A673 (cell line): ENCODE results near the gene KCNK15. TPM values are rescaled to one million over a fixed set of nuclear protein-coding genes. Genes with fewer than 3 reads are reported as not detected.

Experiments used
- BruUV-seq: library from RNA; stranded (reverse); fragments of 400-500 nt; replicated peaks from 2 replicates; lab custom pipeline; 2021; lab: Mats Ljungman, UMichigan
- CTCF ChIA-PET: fragments of 300-600 bp; sonication (Branson Sonifier 250); formaldehyde crosslinking; loops from one replicate; lab custom pipeline; 2022; ENCODE audit warnings: antibody characterized with exemption; lab: Charles Lee
- POLR2A ChIA-PET: fragments of 300-600 bp; sonication (Branson Sonifier 250); formaldehyde crosslinking; loops from one replicate; lab custom pipeline; 2022; ENCODE audit warnings: antibody characterized with exemption; ENCODE audit not compliant: low non-redundant PET; lab: Charles Lee
- DNase-seq: peaks from one replicate; pipeline ENCODE4 v3.0.0-alpha.2; 2015; ENCODE audit warnings: low spot score
- H3K27ac ChIP-seq: fragments of 200-600 bp; sonication (generic); 2 replicates; pipeline ENCODE4 v1.5.1; 2016; ENCODE audit warnings: mixed run types, low read depth, mild to moderate bottlenecking, mixed read lengths, antibody characterized with exemption, low read length; ENCODE audit not compliant: poor library complexity, severe bottlenecking
- H3K27me3 ChIP-seq: fragments of 200-600 bp; sonication (generic); replicated peaks from 2 replicates; pipeline ENCODE4 v1.6.1; 2017; ENCODE audit warnings: mixed run types, low read depth, mild to moderate bottlenecking, mixed read lengths, antibody characterized with exemption, low read length; ENCODE audit not compliant: insufficient read depth, poor library complexity
- H3K36me3 ChIP-seq: fragments of 200-600 bp; sonication (generic); 2 replicates; pipeline ENCODE4 v1.6.1; 2016; ENCODE audit warnings: mixed run types, mild to moderate bottlenecking, mixed read lengths, antibody characterized with exemption, low read length; ENCODE audit not compliant: insufficient read depth, poor library complexity, severe bottlenecking
- H3K4me1 ChIP-seq: fragments of 200-600 bp; sonication (generic); 2 replicates; pipeline ENCODE4 v1.6.1; 2017; ENCODE audit warnings: mixed run types, mild to moderate bottlenecking, mixed read lengths, antibody characterized with exemption, low read length; ENCODE audit not compliant: insufficient read depth, poor library complexity, severe bottlenecking
- H3K4me3 ChIP-seq: fragments of 200-600 bp; sonication (generic); 2 replicates; pipeline ENCODE4 v1.5.1; 2016; ENCODE audit warnings: low read depth, mixed run types, mild to moderate bottlenecking, mixed read lengths, low read length; ENCODE audit not compliant: poor library complexity, severe bottlenecking
- H3K9me3 ChIP-seq: fragments of 200-600 bp; sonication (generic); 2 replicates; pipeline ENCODE4 v1.6.1; 2016; ENCODE audit warnings: mixed run types, low read depth, mild to moderate bottlenecking, mixed read lengths, antibody characterized with exemption, low read length; ENCODE audit not compliant: poor library complexity, severe bottlenecking
- EZH2 ChIP-seq: fragments of 200-600 bp; sonication (generic); IDR thresholded peaks from 2 replicates; pipeline ENCODE4 v1.6.1; 2017; ENCODE audit warnings: borderline replicate concordance, low read depth, mild to moderate bottlenecking, mixed read lengths, antibody characterized with exemption, low read length; ENCODE audit not compliant: poor library complexity, severe bottlenecking
- intact Hi-C: fragments of 100-400 bp; cut with micrococcal nuclease; formaldehyde crosslinking; loops from one replicate; pipeline ENCODE4 v1.10.0; 2022; ENCODE audit not compliant: unreplicated experiment
- total RNA-seq: library from RNA; stranded (reverse); gene quantifications from 2 replicates; pipeline ENCODE4 v1.2.3, GENCODE V29; 2021
- TF ChIP-seq, protein P1 (sequence below): fragments of 300-800, 200-600 bp; sonication (generic); conservative IDR thresholded peaks from 2 replicates; pipeline ENCODE4 v1.5.1; 2017; ENCODE audit warnings: low read depth, mild to moderate bottlenecking, antibody characterized with exemption, low read length, moderate library complexity, mixed read lengths

KCNK15 gene
- total RNA-seq, 1 experiment from 2014 or later = not detected

DNA sequence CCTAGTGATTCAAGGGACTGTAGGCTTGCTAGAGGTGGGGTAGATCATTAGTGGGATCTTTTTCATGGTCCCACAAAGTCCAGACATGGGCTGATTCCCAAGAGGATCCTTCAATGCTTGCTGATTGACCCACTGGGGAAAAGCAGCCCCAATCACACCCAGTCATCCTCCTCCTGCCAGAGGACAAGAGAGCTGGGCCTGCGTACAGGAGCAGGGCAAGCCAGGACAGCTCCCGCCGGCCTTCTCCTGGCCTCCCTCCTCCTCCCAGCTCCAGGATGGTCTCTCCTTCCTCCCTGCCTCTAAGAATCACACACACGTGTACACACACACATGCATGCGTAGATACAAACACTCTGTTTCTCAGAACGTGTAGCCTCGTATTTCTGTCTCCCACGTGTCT is 27.0 kb downstream of the KCNK15 start:
- Histone ChIP-seq H3K27me3 (peaks cover 12% of the 10 kb centered on the region), H3K4me1 (no peaks in the 10 kb centered on the region), H3K36me3 (no peaks in the 10 kb centered on the region), H3K27ac (no peak overlapping the region), H3K4me3 (no peak overlapping the region), H3K9me3 (no peaks in the 10 kb centered on the region)
- POLR2A ChIA-PET = no interaction called here
- no peak for TF ChIP-seq EZH2
- TF ChIP-seq, protein P1, sequence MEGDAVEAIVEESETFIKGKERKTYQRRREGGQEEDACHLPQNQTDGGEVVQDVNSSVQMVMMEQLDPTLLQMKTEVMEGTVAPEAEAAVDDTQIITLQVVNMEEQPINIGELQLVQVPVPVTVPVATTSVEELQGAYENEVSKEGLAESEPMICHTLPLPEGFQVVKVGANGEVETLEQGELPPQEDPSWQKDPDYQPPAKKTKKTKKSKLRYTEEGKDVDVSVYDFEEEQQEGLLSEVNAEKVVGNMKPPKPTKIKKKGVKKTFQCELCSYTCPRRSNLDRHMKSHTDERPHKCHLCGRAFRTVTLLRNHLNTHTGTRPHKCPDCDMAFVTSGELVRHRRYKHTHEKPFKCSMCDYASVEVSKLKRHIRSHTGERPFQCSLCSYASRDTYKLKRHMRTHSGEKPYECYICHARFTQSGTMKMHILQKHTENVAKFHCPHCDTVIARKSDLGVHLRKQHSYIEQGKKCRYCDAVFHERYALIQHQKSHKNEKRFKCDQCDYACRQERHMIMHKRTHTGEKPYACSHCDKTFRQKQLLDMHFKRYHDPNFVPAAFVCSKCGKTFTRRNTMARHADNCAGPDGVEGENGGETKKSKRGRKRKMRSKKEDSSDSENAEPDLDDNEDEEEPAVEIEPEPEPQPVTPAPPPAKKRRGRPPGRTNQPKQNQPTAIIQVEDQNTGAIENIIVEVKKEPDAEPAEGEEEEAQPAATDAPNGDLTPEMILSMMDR = no peak
- intact Hi-C loops = no loop called here
- BruUV-seq = no TSS peak
- CTCF ChIA-PET = no interaction called here
- no peak for DNase-seq

DNA sequence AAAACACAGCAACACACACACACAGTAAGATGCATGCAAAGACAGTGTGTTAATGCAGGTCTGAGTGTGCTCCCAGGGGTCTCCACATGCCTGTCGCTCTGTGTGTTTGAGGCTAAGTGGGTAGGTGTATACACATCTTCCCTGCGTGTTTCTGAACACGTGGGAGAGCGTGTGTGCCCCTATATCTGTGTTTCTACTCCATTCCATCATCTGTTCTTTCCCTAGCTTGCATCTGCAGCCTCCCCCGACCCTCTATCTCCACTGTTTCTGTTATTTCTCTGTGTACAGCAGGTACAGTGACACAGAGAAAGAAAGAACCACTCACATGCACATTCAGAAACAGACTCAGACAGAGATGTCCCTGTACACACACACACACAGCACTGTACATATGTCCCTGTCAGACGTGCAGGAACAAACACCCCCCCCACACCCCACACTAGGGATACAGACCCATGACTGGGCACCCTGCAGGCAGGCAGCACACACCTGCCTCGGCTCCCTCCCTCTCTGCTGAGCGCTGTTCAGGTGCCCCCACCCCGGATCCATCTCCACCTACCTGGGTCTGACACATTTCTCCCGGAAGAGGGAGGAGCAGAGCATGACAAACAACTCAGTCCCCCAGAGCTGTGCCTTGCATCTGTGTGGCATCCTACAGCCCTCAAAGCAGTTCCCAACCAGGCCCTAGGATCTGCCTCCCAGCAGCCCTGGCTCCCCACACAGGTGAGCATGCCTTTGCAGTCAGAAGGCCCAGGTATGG is 27.6 kb downstream of the KCNK15 start:
- Histone ChIP-seq H3K4me1 (no peaks in the 10 kb centered on the region), H3K9me3 (no peaks in the 10 kb centered on the region), H3K36me3 (no peaks in the 10 kb centered on the region), H3K27ac (no peak overlapping the region), H3K4me3 (no peak overlapping the region), H3K27me3 (peaks cover 12% of the 10 kb centered on the region)
- DNase-seq = no peak
- BruUV-seq = no TSS peak
- TF ChIP-seq, protein P1 = no peak
- no peak for TF ChIP-seq EZH2
- POLR2A ChIA-PET = no interaction called here
- CTCF ChIA-PET = no interaction called here
- intact Hi-C loops = no loop called here

DNA sequence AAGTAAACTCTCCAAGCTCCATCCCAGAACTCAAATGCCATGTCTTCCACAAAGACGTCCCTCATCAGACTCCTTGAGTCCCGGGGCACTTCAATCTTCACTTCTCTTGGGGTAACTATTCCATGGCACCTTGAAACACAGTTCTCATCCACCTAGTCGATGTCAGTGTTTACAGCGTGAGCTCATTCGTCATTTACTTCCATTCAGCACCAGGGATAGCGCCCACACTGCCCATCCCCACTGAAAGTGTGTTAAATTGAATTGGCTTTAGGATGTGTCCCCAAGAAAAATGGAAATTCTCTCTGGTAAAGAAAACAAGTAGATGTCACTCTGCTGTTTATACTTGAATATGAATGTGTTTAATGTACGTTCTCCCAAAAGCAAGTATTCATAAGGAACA is 31.3 kb downstream of the KCNK15 start:
- Histone ChIP-seq H3K36me3 (no peaks in the 10 kb centered on the region), H3K27ac (no peak overlapping the region), H3K9me3 (no peaks in the 10 kb centered on the region), H3K4me1 (no peaks in the 10 kb centered on the region), H3K4me3 (no peak overlapping the region), H3K27me3 (peaks cover 14% of the 10 kb centered on the region)
- TF ChIP-seq, protein P1 = no peak
- no peak for TF ChIP-seq EZH2
- ChIA-PET CTCF (no interaction called here), POLR2A (no interaction called here)
- no TSS peak for BruUV-seq
- DNase-seq = peak; percentile 47
- intact Hi-C loops = no loop called here
